Measurements from ENCODE around the gene MZF1. TPM values are rescaled to one million over a fixed set of nuclear protein-coding genes. Genes with fewer than 3 reads are reported as not detected.

MZF1 gene
- total RNA-seq, 1 experiment from 2014 or later, result 33.0 TPM

DNA sequence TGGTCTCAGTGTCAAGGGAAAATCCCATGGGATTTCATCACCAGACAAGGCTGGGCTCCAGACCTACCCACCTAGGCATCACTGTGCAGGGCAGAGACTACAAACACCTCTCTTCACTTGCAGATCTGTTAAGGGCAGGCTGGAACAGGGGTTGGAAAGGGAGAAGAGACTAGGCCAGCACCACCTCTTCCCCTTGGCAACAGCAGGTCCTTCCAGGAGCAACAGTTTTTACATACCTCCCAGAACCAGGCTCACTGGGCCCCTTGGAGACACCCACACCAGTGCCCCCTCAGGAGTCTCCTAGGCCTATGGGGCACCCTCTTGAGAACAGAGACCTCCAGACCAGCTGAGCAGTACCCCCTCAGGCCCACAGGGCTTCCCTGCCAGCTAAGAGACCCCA lies 12.2 kb downstream of the MZF1 start:
- Histone ChIP-seq H3K36me3 (ENCODE audit: control insufficient read depth in 1 of 2, insufficient read depth in 2 of 2, low read length in 2 of 2) (peaks cover 7 to 13% of the 10 kb centered on the region in 2 experiments; a peak in 2 of 4 replicates), H3K27ac (ENCODE audit: low read depth, low read length) (0 out of 2 replicates have a peak overlapping the region, but pooled peaks have one; percentile 98), H3K27me3 (ENCODE audit: insufficient read depth, low read length) (no peaks in the 10 kb centered on the region), H3K79me2 (ENCODE audit: insufficient read depth, low read length) (peaks cover 42% of the 10 kb centered on the region), H3K9me3 (ENCODE audit: control insufficient read depth in 1 of 2, insufficient read depth in 1 of 2, low read depth in 1 of 2, low read length in 2 of 2) (no peaks in the 10 kb centered on the region), H4K20me1 (ENCODE audit: insufficient read depth) (no peaks in the 10 kb centered on the region), H3K9me2 (ENCODE audit: insufficient read depth) (no peaks in the 10 kb centered on the region), H3K4me2 (ENCODE audit: low read length) (no peak overlapping the region), H3K4me3 (replicated peaks in 1 of 2; ENCODE audit: low read depth in 1 of 2, low read length in 2 of 2) (no peak overlapping the region), H3K4me1 (ENCODE audit: control insufficient read depth in 1 of 2, insufficient read depth in 2 of 2, low read length in 2 of 2) (peaks cover 18 to 33% of the 10 kb centered on the region in 2 experiments), H2AFZ (ENCODE audit: low read depth, low read length, poor library complexity, severe bottlenecking) (no peak overlapping the region), H3K9ac (ENCODE audit: low read length) (no peak overlapping the region)
- TF ChIP-seq POLR2A (IDR thresholded peaks at IDR 0.05; ENCODE audit: borderline replicate concordance, extremely low read depth, insufficient read depth, insufficient read length) (no peak), SIN3A (IDR thresholded peaks at IDR 0.05; ENCODE audit: low read depth) (no peak), POLR2AphosphoS5 (IDR thresholded peaks at IDR 0.05; ENCODE audit: low read depth, low read length) (peak; percentile 6; the same call in 1 of the 2 replicates)
- BruUV-seq (replicated peaks), result no TSS peak
- POLR2A ChIA-PET, result no interaction called here
- DNase-seq (ENCODE audit: low read depth, low spot score) (no peak), ATAC-seq (no peak)
- CTCF ChIA-PET, result no interaction called here
- RAD21 ChIA-PET (ENCODE audit: low non-redundant PET in 1 of 2, low total read pairs in 2 of 2, uncharacterized antibody in 2 of 2, unreplicated experiment in 2 of 2), result no interaction called here
- intact Hi-C loops (cut with micrococcal nuclease), result no loop called here

DNA sequence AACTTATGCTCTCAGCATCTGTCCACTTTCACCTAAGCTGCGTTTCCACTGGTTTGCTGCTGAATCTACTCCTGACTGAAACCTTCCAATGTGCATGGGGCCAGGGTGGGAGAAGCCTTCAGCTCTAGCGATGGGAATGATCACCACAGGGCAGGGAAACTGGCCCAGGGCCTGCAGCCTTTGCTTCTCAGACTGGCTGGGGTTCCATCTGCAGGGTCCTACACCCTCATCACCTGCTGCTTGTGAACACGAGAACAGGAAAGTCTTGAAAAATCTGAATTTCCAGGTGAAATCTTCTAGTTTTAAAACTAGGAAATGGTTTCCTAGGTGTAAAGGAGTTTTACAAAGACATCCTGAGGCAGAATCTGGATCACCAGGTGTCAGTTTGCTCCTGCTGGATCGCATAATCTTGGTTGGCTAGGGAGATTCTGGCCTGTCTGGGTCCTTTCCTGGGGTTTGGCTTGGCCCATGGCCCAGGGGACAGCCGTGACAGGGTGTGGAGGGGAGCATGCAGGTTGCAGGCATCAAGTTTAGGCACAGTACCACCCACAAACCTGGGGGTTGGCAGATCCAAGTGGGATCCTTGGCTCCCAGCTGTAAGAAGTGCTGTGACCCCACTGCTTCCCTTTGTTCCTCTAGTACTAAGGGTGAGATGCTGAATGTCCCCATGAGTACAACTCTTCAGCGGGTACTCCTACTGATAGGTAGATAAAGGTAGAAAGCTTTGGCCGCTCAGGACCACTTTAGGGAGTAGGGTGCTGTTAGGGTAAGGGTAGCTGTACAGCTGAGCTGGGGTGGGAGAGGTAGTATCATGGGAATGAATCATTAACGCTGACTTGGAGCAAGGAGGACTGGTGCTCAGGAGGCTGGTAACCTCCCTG lies 12.9 kb downstream of the MZF1 start:
- Histone ChIP-seq H3K36me3 (ENCODE audit: control insufficient read depth in 1 of 2, insufficient read depth in 2 of 2, low read length in 2 of 2) (peaks cover 7 to 20% of the 10 kb centered on the region in 2 experiments; a peak in 2 of 4 replicates), H3K79me2 (ENCODE audit: insufficient read depth, low read length) (peaks cover 44% of the 10 kb centered on the region), H3K4me2 (ENCODE audit: low read length) (peak overlapping the region; percentile 79), H3K27ac (ENCODE audit: low read depth, low read length) (peak overlapping the region; percentile 98), H3K4me3 (replicated peaks in 1 of 2; ENCODE audit: low read depth in 1 of 2, low read length in 2 of 2) (peak overlapping the region; percentile 74 to 99), H3K4me1 (ENCODE audit: control insufficient read depth in 1 of 2, insufficient read depth in 2 of 2, low read length in 2 of 2) (peaks cover 18 to 39% of the 10 kb centered on the region in 2 experiments), H4K20me1 (ENCODE audit: insufficient read depth) (no peaks in the 10 kb centered on the region), H2AFZ (ENCODE audit: low read depth, low read length, poor library complexity, severe bottlenecking) (no peak overlapping the region), H3K9ac (ENCODE audit: low read length) (peak overlapping the region; percentile 94), H3K9me2 (ENCODE audit: insufficient read depth) (no peaks in the 10 kb centered on the region), H3K27me3 (ENCODE audit: insufficient read depth, low read length) (no peaks in the 10 kb centered on the region), H3K9me3 (ENCODE audit: control insufficient read depth in 1 of 2, insufficient read depth in 1 of 2, low read depth in 1 of 2, low read length in 2 of 2) (no peaks in the 10 kb centered on the region)
- TF ChIP-seq YY1 (IDR thresholded peaks at IDR 0.05; ENCODE audit: extremely low read depth, insufficient replicate concordance, low read depth, low read length) (no peak), ZNF274 (IDR thresholded peaks at IDR 0.05; ENCODE audit: low read depth, low read length) (no peak), EZH2phosphoT487 (IDR thresholded peaks at IDR 0.05; ENCODE audit: borderline replicate concordance) (no peak), CEBPB (IDR thresholded peaks at IDR 0.05; ENCODE audit: low read depth) (no peak), FOSL1 (IDR thresholded peaks at IDR 0.05; ENCODE audit: low read depth) (no peak)
- TF ChIP-seq, protein P1, sequence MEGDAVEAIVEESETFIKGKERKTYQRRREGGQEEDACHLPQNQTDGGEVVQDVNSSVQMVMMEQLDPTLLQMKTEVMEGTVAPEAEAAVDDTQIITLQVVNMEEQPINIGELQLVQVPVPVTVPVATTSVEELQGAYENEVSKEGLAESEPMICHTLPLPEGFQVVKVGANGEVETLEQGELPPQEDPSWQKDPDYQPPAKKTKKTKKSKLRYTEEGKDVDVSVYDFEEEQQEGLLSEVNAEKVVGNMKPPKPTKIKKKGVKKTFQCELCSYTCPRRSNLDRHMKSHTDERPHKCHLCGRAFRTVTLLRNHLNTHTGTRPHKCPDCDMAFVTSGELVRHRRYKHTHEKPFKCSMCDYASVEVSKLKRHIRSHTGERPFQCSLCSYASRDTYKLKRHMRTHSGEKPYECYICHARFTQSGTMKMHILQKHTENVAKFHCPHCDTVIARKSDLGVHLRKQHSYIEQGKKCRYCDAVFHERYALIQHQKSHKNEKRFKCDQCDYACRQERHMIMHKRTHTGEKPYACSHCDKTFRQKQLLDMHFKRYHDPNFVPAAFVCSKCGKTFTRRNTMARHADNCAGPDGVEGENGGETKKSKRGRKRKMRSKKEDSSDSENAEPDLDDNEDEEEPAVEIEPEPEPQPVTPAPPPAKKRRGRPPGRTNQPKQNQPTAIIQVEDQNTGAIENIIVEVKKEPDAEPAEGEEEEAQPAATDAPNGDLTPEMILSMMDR (IDR thresholded peaks at IDR 0.05 in 2 of 3, conservative IDR thresholded peaks at IDR 0.05 in 1 of 3; ENCODE audit: borderline replicate concordance in 1 of 3, insufficient read depth in 1 of 3, low read depth in 2 of 3, low read length in 2 of 3), result no peak
- TF ChIP-seq, protein P2, sequence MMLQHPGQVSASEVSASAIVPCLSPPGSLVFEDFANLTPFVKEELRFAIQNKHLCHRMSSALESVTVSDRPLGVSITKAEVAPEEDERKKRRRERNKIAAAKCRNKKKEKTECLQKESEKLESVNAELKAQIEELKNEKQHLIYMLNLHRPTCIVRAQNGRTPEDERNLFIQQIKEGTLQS (IDR thresholded peaks at IDR 0.05), result no peak
- TF ChIP-seq, protein P3, sequence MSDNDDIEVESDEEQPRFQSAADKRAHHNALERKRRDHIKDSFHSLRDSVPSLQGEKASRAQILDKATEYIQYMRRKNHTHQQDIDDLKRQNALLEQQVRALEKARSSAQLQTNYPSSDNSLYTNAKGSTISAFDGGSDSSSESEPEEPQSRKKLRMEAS (IDR thresholded peaks at IDR 0.05), result no peak
- ATAC-seq (no peak), DNase-seq (ENCODE audit: low read depth, low spot score) (no peak)
- intact Hi-C loops (cut with micrococcal nuclease), result no loop called here
- ChIA-PET POLR2A (interaction anchor here (0.9 to 1.4 kb wide), 7 partner anchors 8 to 46 kb away, joined by 3 to 17 read pairs (median 7); partner anchors contain the start of genes MZF1, TRIM28 and ZBTB45), CTCF (interaction anchor here (1.0 kb wide), 1 partner anchor 41 kb away, joined by 5 read pairs; the partner anchor contains the start of gene ZBTB45), RAD21 (ENCODE audit: low non-redundant PET in 1 of 2, low total read pairs in 2 of 2, uncharacterized antibody in 2 of 2, unreplicated experiment in 2 of 2) (no interaction called here)
- BruUV-seq (replicated peaks), result no TSS peak

Measured in HCT116 (cell line).